Measurements from ENCODE around the gene LAMB4.

LAMB4 gene

GRCh38 chr7:107998150-107998549, 132.0 kb downstream of the LAMB4 start:
- DNase-seq: no peak

DNA sequence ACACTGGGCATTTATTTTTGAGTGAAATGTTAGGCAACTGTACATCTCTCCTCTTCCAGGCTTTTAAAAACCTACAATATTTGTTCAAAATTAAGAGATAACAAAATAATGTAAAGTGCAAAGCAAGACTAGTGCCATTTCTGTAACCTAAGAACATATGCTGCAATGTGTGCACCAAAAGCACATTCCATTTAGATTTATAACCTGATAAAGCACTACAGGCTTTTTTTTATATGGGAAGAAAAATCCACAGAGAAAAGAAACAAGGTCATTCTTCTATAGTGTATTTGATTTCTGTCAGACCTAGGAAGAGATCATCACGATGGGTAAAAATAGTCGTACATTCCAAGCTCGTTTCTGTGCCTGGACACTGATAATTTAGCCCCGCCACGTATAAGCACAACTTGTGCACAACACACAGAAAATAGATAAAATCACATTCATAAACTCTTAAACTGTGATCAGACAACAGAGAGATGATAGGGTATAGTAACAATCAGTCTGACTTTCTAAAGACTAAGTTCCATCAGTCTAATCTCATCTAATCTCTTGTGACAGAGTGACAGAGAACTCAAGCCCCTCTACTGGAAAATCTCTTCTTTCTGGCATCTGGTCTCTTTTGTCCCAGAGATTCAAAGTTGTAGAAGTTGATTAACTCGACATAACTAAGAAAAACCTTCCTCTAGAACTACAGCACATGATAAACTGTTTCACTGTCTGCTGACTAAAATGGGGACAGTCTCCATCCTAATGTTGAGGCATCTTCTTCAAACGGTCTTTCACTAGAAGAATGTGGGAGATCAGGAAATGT, 133.9 kb downstream of the LAMB4 start:
- no peak for DNase-seq

DNA sequence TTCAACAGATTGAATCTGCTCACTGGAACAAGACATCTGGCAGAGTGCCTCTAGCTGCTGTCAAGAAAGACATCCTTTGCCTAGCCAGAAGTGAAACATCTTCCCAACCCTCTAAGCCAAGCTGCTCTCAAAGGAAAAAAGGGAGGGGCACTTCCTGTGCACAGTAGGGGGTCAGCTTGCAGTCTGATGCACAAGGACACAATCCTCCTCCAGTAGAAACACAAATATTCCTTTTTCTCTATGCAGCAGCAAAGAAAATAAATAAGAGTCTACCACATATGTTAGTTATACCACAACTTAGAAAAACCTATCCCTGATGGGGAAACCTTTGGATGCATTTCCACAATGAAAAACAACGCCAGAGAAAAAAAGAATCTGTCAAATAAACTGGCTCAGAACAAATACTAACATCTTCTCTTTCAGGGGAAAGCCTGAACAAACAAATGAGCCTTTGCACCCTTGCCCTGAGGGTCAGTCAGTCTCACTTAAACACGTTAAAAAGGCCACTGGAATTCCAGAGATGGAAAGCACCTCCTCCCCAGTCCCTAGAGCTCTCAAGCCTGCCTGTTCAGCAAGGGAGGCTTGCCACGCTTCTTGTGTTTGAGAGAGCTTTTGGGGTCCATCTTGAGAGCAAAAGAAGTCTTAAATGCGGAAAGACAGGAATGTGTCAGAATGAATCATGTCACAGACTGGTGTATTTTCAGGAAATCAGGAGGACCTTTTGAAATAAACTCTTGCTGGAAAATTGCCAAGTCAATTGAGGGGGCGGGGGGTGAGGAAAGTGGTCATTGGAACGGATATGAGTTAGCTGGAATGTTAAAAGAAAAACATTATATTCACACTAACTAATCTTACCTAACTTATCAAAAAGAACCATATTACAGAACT, 134.7 kb downstream of the LAMB4 start:
- no peak for DNase-seq

DNA sequence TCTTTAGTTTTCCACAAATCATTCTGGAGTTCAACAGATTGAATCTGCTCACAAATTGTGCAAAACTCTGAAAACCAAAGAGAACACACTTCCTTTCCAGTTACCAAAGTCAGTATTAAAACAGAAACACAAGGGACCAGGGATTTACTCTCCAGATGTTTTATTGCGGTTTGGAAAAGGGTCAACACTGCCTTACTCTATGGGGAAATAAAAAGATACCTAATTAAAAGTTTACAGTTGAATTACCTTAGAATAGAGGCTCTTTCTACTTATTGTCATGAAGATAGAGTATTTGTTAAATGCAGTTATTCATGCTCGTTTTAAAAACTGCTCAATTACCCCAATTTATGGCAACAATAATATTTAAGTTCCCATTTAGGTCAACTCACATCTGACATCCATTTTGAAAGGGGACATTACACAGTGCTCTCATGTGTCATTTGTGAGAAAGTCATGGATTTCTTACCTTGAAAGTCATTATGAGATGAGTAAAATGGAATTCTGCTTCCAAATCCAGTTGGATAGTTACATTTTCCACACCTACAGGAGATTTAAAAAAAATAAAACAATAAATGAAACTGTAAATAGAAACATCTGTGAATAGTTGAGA, 135.6 kb downstream of the LAMB4 start:
- DNase-seq: no peak

GRCh38 chr7:107993891-107994291, 136.3 kb downstream of the LAMB4 start:
- peak in 1 of 56 donors; percentile 2 for DNase-seq

DNA sequence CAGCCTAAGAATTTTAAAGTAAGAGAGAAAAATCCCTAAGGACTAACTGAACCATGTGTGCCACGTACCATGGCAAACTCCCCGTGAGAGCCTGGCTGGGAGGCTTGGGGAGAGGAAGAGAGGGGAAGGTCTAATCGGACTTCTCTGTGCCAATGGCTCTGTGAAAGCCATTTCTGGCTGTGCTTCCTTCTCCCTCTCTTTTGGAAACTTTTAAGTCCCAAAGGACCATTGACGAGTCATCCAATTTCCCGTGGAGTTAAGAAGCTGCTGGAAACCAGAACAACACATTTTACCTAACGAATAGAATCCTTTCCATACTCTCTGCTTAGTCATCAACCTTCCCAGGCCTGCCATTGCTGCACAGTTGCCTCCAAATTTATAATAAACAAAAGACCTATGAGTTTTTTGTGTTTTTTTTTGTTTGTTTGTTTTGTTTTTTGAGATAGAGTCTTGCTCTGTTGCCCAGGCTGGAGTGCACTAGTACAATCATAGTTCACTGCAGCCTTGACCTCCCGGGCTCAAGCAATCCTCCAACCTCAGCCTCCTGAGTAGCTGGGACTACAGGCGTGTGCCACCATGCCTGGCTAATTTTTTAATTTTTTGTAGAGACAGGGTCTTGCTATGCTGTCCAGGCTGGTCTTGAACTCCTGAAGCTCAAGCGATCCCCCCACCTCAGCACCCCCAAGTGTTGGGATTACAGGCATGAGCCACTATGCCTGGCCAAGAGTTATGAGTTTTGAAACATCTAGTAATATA, 140.4 kb downstream of the LAMB4 start:
- DNase-seq: no peak

DNA sequence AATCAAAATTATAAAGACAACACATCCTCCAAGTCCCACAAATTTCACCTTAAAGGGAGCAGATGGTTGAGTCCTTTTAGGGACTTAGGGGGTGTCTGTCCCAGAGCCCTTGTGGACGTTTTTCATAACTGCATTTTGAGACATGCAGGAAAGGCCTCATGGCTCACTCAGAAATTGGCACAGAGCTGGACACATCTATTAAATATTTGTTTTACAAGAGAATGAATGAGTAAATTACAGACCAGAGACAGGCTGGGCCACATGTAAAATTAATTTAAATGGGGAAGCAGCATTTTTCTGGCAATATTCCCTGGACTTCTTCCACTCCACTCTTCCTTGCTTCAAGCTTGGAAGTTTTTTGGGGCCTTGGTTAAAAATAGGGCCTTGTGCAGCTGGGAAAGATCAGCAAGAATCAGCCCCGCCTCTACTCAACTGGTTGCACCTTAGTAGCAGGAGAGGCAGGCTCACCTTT, 147.2 kb downstream of the LAMB4 start:
- DNase-seq: no peak

- no peak for DNase-seq
These were observed 147.9 kb downstream of the LAMB4 start for GRCh38 chr7:107982042-107982840.

DNA sequence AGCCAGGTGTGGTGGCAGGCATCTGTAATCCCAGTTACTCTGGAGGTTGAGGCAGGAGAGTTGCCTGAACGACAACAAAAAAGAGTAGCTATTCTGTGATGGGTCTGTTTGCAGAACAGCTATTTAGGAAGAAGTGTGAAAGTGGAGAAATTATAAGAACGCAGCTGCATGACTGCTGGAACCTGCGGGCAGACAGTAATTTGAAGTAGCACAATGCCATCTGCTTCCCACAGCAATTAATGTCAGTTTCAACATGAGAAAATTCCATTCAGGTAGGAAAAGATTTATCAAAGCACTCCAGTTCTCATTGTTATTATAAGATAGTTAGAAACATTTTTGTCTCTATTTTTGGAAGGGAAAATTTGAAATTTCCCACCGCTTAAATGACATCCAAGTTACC, 148.7 kb downstream of the LAMB4 start:
- no peak for DNase-seq

- no peak for DNase-seq
These were observed 149.4 kb downstream of the LAMB4 start for GRCh38 chr7:107980671-107981190.

GRCh38 chr7:107980171-107980570, 150.0 kb downstream of the LAMB4 start:
- no peak for DNase-seq

GRCh38 chr7:107978815-107979408, 151.2 kb downstream of the LAMB4 start:
- DNase-seq: no peak

- no peak for DNase-seq
These were observed 153.1 kb downstream of the LAMB4 start for GRCh38 chr7:107977048-107977447.

DNA sequence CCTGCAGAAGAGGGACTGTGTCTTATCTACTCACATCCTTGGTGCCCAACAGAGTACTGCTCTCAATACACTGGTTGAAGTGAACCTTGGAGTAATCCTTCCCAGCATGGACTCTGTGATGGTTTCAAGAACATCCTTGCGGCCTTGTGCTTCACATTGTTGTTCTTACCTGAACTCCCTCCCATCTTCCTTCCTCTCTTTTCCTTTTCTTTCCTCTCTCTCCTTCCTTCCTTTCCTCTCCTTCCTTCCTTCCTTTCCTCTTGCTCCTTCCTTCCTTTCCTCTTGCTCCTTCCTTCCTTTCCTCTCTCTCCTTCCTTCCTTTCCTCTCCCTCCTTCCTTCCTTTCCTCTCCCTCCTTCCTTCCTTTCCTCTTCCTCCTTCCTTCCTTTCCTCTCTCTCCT, 153.5 kb downstream of the LAMB4 start:
- no peak for DNase-seq

GRCh38 chr7:107975394-107976013, 154.7 kb downstream of the LAMB4 start:
- no peak for DNase-seq

DNA sequence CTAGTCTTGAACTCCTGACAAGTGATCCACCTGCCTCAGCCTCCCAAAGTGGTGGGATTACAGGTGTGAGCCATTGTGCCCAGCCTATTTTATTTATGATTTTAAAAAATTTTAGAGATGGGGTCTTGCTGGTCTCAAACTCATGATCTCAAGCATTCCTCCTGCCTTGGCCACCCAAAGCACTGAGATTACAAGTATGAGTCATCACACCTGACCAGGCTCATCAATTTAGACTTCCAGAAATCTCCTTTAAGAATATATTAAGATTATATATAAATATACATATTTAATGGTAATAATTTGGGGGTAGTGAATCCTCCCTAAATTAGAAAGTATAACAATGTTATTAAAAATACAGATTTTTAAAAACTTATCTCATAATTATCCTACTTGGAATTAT, 156.3 kb downstream of the LAMB4 start:
- DNase-seq: no peak

All from amygdala (tissue), 56 donors.